PC-9 (cell line): ENCODE data around the gene UBE4B. TPM values are rescaled to one million over a fixed set of nuclear protein-coding genes. Genes with fewer than 3 reads are reported as not detected.

Source experiments
- BruUV-seq: library from RNA; stranded (reverse); fragments of 400-500 nt; replicated peaks from 2 replicates; lab custom pipeline; 2021; lab: Mats Ljungman, UMichigan
- CTCF ChIA-PET: fragments of 300-600 bp; sonication (Branson Sonifier 250); formaldehyde crosslinking; loops from one replicate; lab custom pipeline; 2022; ENCODE audit warnings: antibody characterized with exemption; lab: Charles Lee
- POLR2A ChIA-PET: fragments of 300-600 bp; sonication (Branson Sonifier 250); formaldehyde crosslinking; loops from one replicate; lab custom pipeline; 2022; ENCODE audit warnings: antibody characterized with exemption; ENCODE audit not compliant: unreplicated experiment; lab: Charles Lee
- DNase-seq, 2 experiments: peaks; one replicate each; pipeline versions ENCODE4 v3.0.0 to v3.0.0-alpha.2; 2015 to 2022; ENCODE audit warnings: mixed read lengths in 1 of 2
- H2AFZ ChIP-seq: fragments of 200-600 bp; sonication (generic); 2 replicates; pipeline ENCODE4 v1.8.1; 2017; ENCODE audit warnings: antibody characterized with exemption
- H3F3A ChIP-seq: fragments of 200-600 bp; sonication (generic); 2 replicates; pipeline ENCODE4 v1.8.1; 2017; ENCODE audit warnings: antibody characterized with exemption, mild to moderate bottlenecking, low read depth; ENCODE audit not compliant: insufficient read depth
- H3K27ac ChIP-seq: fragments of 200-600 bp; sonication (generic); 2 replicates; pipeline ENCODE4 v1.6.1; 2016; ENCODE audit warnings: mixed run types
- H3K27me3 ChIP-seq: fragments of 200-600 bp; sonication (generic); 2 replicates; pipeline ENCODE4 v1.6.1; 2016; ENCODE audit warnings: low read depth, mixed run types; ENCODE audit not compliant: insufficient read depth
- H3K36me3 ChIP-seq: fragments of 200-600 bp; sonication (generic); 2 replicates; pipeline ENCODE4 v1.6.1; 2016; ENCODE audit warnings: low read depth, mixed run types
- H3K4me1 ChIP-seq: fragments of 200-600 bp; sonication (generic); replicated peaks from 2 replicates; pipeline ENCODE4 v1.6.1; 2016; ENCODE audit warnings: mixed run types; ENCODE audit not compliant: insufficient read depth
- H3K4me2 ChIP-seq: fragments of 200-600 bp; sonication (generic); 2 replicates; pipeline ENCODE4 v1.6.1; 2017; ENCODE audit warnings: mixed run types
- H3K4me3 ChIP-seq: fragments of 200-600 bp; sonication (generic); 2 replicates; pipeline ENCODE4 v1.6.1; 2016; ENCODE audit warnings: mixed run types
- H3K79me2 ChIP-seq: fragments of 200-600 bp; sonication (generic); 2 replicates; pipeline ENCODE4 v1.6.1; 2017; ENCODE audit warnings: low read depth, mixed run types
- H3K9me2 ChIP-seq: fragments of 200-600 bp; sonication (generic); 2 replicates; pipeline ENCODE4 v1.8.1; 2017; ENCODE audit warnings: mild to moderate bottlenecking; ENCODE audit not compliant: insufficient read depth
- H3K9me3 ChIP-seq: fragments of 200-600 bp; sonication (generic); 2 replicates; pipeline ENCODE4 v1.8.1; 2016; ENCODE audit warnings: low read depth; ENCODE audit not compliant: insufficient read depth
- H4K20me1 ChIP-seq: fragments of 200-600 bp; sonication (generic); 2 replicates; pipeline ENCODE4 v1.8.1; 2017; ENCODE audit not compliant: insufficient read depth
- CTCF ChIP-seq: fragments of 200-600 bp; sonication (generic); conservative IDR thresholded peaks from 2 replicates; pipeline ENCODE4 v1.6.1; 2017; ENCODE audit warnings: mixed run types, antibody characterized with exemption, mild to moderate bottlenecking, moderate library complexity
- EZH2 ChIP-seq: fragments of 200-600 bp; sonication (generic); IDR thresholded peaks from 2 replicates; pipeline ENCODE4 v1.8.0; 2017; ENCODE audit warnings: antibody characterized with exemption, low read depth
- intact Hi-C: fragments of 100-400 bp; cut with micrococcal nuclease; formaldehyde crosslinking; loops from one replicate; pipeline ENCODE4 v1.10.0; 2022; ENCODE audit not compliant: unreplicated experiment
- total RNA-seq: library from RNA; stranded (reverse); gene quantifications from 2 replicates; pipeline ENCODE4 v1.2.3, GENCODE V29; 2021

Gene UBE4B
- total RNA-seq, 1 experiment from 2014 or later, result 59.1 TPM

- no peak overlapping the region for H2AFZ ChIP-seq
- peaks cover 24% of the 10 kb centered on the region for H3F3A ChIP-seq
- H3K9me3 ChIP-seq, result no peaks in the 10 kb centered on the region
- H3K4me2 ChIP-seq, result peak overlapping the region; percentile 48
- H3K27me3 ChIP-seq, result no peaks in the 10 kb centered on the region
- peaks cover 23% of the 10 kb centered on the region for H3K4me1 ChIP-seq
- no peak for TF ChIP-seq EZH2
- H3K79me2 ChIP-seq, result no peaks in the 10 kb centered on the region
- BruUV-seq, result no TSS peak
- H3K27ac ChIP-seq, result peak overlapping the region; percentile 82
- DNase-seq, result peak; percentile 62 to 92
- H3K36me3 ChIP-seq, result peaks cover 7% of the 10 kb centered on the region; the same call in 1 of the 2 replicates
- peak overlapping the region; percentile 3; the same call in 1 of the 2 replicates for H3K4me3 ChIP-seq
- CTCF ChIA-PET, result interaction anchor here (0.6 to 0.7 kb wide), 3 partner anchors 282 to 399 kb away, joined by 3 to 9 read pairs (median 5); no protein-coding TSS in a partner anchor
- POLR2A ChIA-PET, result no interaction called here
- H3K9me2 ChIP-seq, result no peaks in the 10 kb centered on the region; the same call in 1 of the 2 replicates
- H4K20me1 ChIP-seq, result no peaks in the 10 kb centered on the region
- intact Hi-C loops, result no loop called here
These were observed 75.4 kb downstream of the UBE4B start for GRCh38 chr1:10108134-10108663.

- POLR2A ChIA-PET, result no interaction called here
- H3K36me3 ChIP-seq, result peaks cover 7% of the 10 kb centered on the region; the same call in 1 of the 2 replicates
- H3K4me1 ChIP-seq, result peaks cover 23% of the 10 kb centered on the region
These were observed 76.4 kb downstream of the UBE4B start for GRCh38 chr1:10108948-10109708.

DNA sequence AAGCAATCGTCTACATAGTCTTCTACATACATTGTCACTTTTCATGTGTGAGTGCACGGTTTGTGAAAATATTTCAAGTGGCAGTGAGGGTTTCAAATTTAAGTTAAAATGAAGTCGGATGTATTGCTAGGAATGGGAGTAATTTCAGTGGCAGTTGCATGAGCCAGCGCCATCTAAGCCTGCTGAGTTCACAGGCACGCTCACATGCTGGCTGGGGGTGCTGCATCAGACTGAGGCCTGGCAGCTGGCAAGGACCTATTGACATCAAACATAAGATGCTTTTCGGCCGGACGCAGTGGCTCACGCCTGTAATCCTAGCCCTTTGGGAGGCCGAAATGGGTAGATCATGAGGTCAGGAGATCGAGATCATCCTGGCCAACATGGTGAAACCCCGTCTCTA lies 80.7 kb downstream of the UBE4B start:
- H3K36me3 ChIP-seq, result no peaks in the 10 kb centered on the region
- POLR2A ChIA-PET, result no interaction called here
- intact Hi-C loops, result no loop called here

More at GRCh38 chr1:10108948-10109708, 76.4 kb downstream of the UBE4B start:
- no peaks in the 10 kb centered on the region for H4K20me1 ChIP-seq
- H3K9me2 ChIP-seq, result no peaks in the 10 kb centered on the region; the same call in 1 of the 2 replicates
- BruUV-seq, result no TSS peak
- peak overlapping the region; percentile 82 for H3K27ac ChIP-seq
- H3F3A ChIP-seq, result peaks cover 24% of the 10 kb centered on the region
- intact Hi-C loops, result no loop called here
- no peaks in the 10 kb centered on the region for H3K27me3 ChIP-seq
- CTCF ChIA-PET, result interaction anchor here (0.6 kb wide), 1 partner anchor 327 kb away, joined by 5 read pairs; no protein-coding TSS in a partner anchor
- H3K9me3 ChIP-seq, result no peaks in the 10 kb centered on the region
- H3K4me2 ChIP-seq, result peak overlapping the region; percentile 48
- no peak for DNase-seq
- TF ChIP-seq CTCF (no peak), EZH2 (no peak)
- H2AFZ ChIP-seq, result no peak overlapping the region
- H3K79me2 ChIP-seq, result no peaks in the 10 kb centered on the region
- 0 out of 2 replicates have a peak overlapping the region, but pooled peaks have one; percentile 3 for H3K4me3 ChIP-seq

More for the DNA sequence above, 80.7 kb downstream of the UBE4B start:
- no peak for TF ChIP-seq EZH2
- TF ChIP-seq CTCF, result no peak
- Histone ChIP-seq H3K4me2 (no peak overlapping the region), H3K9me2 (no peaks in the 10 kb centered on the region), H3F3A (peaks cover 10% of the 10 kb centered on the region; the same call in 1 of the 2 replicates), H3K27ac (no peak overlapping the region), H2AFZ (no peak overlapping the region), H3K9me3 (no peaks in the 10 kb centered on the region), H3K79me2 (no peaks in the 10 kb centered on the region), H3K4me1 (peaks cover 9% of the 10 kb centered on the region), H3K27me3 (no peaks in the 10 kb centered on the region), H3K4me3 (no peak overlapping the region), H4K20me1 (no peaks in the 10 kb centered on the region)
- no TSS peak for BruUV-seq
- DNase-seq, result no peak
- CTCF ChIA-PET, result no interaction called here
